ENCODE measurements around the gene WASL. TPM values are rescaled to one million over a fixed set of nuclear protein-coding genes. Genes with fewer than 3 reads are reported as not detected.

The WASL gene
- total RNA-seq, 1 donor from 2014 or later = 36.0 TPM

- FAIRE-seq = no peak
- no peaks in the 10 kb centered on the region for H3K36me3 Mint-ChIP-seq (ENCODE audit: low read depth, unreplicated experiment)
- H3K9me3 ChIP-seq (ENCODE audit: insufficient read depth, low read depth, low read length) = no peaks in the 10 kb centered on the region
- H3K27ac ChIP-seq (ENCODE audit: low read depth, low read length) = no peak overlapping the region
- H3K79me2 ChIP-seq (ENCODE audit: insufficient read depth, low read length) = no peaks in the 10 kb centered on the region
- no peaks in the 10 kb centered on the region for H3K9me3 Mint-ChIP-seq (ENCODE audit: unreplicated experiment)
- no peak overlapping the region for H3K27ac Mint-ChIP-seq (ENCODE audit: unreplicated experiment)
- H3K4me3 ChIP-seq (ENCODE audit: insufficient read depth, low read depth, low read length) = no peak overlapping the region
- H2AFZ ChIP-seq (ENCODE audit: low read depth, low read length) = peak overlapping the region; percentile 35
- no peaks in the 10 kb centered on the region for H3K27me3 ChIP-seq (ENCODE audit: insufficient read depth, low read length)
- H3K4me1 ChIP-seq (ENCODE audit: insufficient read depth, low read length) = no peaks in the 10 kb centered on the region
- no peak overlapping the region for H3K4me3 Mint-ChIP-seq (ENCODE audit: unreplicated experiment)
- H3K4me1 Mint-ChIP-seq (ENCODE audit: low read depth, unreplicated experiment) = peaks cover 6% of the 10 kb centered on the region
- no peaks in the 10 kb centered on the region for H3K27me3 Mint-ChIP-seq (ENCODE audit: low read depth, unreplicated experiment)
- no peaks in the 10 kb centered on the region for H3K36me3 ChIP-seq (ENCODE audit: insufficient read depth, low read length)
- TF ChIP-seq EZH2 (IDR thresholded peaks at IDR 0.05; ENCODE audit: insufficient read depth, low read length) = no peak
- no peak for TF ChIP-seq CTCF (IDR thresholded peaks at IDR 0.05; ENCODE audit: insufficient read depth, low read depth, low read length)
- H3K9ac ChIP-seq (ENCODE audit: low read length) = no peak overlapping the region
- H3K4me2 ChIP-seq (ENCODE audit: low read length) = peak overlapping the region; percentile 47
- H4K20me1 ChIP-seq (ENCODE audit: insufficient read depth, low read length) = no peaks in the 10 kb centered on the region
- DNase-seq (ENCODE audit: low read depth) = peak; percentile 55
Observed at GRCh38 chr7:123769371-123769770, 20.6 kb upstream of the WASL start.

GRCh38 chr7:123768493-123768892, 19.7 kb upstream of the WASL start:
- TF ChIP-seq CTCF (IDR thresholded peaks at IDR 0.05; ENCODE audit: insufficient read depth, low read depth, low read length) = no peak
- no peak for TF ChIP-seq EZH2 (IDR thresholded peaks at IDR 0.05; ENCODE audit: insufficient read depth, low read length)
- no peaks in the 10 kb centered on the region for H3K27me3 Mint-ChIP-seq (ENCODE audit: low read depth, unreplicated experiment)
- no peaks in the 10 kb centered on the region for H3K9me3 ChIP-seq (ENCODE audit: insufficient read depth, low read depth, low read length)
- H2AFZ ChIP-seq (ENCODE audit: low read depth, low read length) = no peak overlapping the region
- H3K27ac Mint-ChIP-seq (ENCODE audit: unreplicated experiment) = no peak overlapping the region
- no peaks in the 10 kb centered on the region for H3K4me1 ChIP-seq (ENCODE audit: insufficient read depth, low read length)
- no peak overlapping the region for H3K4me3 Mint-ChIP-seq (ENCODE audit: unreplicated experiment)
- H3K9me3 Mint-ChIP-seq (ENCODE audit: unreplicated experiment) = no peaks in the 10 kb centered on the region
- no peaks in the 10 kb centered on the region for H3K36me3 ChIP-seq (ENCODE audit: insufficient read depth, low read length)
- peaks cover 6% of the 10 kb centered on the region for H3K4me1 Mint-ChIP-seq (ENCODE audit: low read depth, unreplicated experiment)
- H4K20me1 ChIP-seq (ENCODE audit: insufficient read depth, low read length) = no peaks in the 10 kb centered on the region
- DNase-seq (ENCODE audit: low read depth) (no peak), FAIRE-seq (no peak)
- no peaks in the 10 kb centered on the region for H3K27me3 ChIP-seq (ENCODE audit: insufficient read depth, low read length)
- H3K79me2 ChIP-seq (ENCODE audit: insufficient read depth, low read length) = no peaks in the 10 kb centered on the region
- no peak overlapping the region for H3K4me3 ChIP-seq (ENCODE audit: insufficient read depth, low read depth, low read length)
- no peaks in the 10 kb centered on the region for H3K36me3 Mint-ChIP-seq (ENCODE audit: low read depth, unreplicated experiment)
- no peak overlapping the region for H3K4me2 ChIP-seq (ENCODE audit: low read length)
- no peak overlapping the region for H3K9ac ChIP-seq (ENCODE audit: low read length)
- no peak overlapping the region for H3K27ac ChIP-seq (ENCODE audit: low read depth, low read length)

GRCh38 chr7:123763191-123763661, 14.4 kb upstream of the WASL start:
- Mint-ChIP-seq H3K27ac (ENCODE audit: unreplicated experiment) (no peak overlapping the region), H3K36me3 (ENCODE audit: low read depth, unreplicated experiment) (no peaks in the 10 kb centered on the region), H3K4me1 (ENCODE audit: low read depth, unreplicated experiment) (no peaks in the 10 kb centered on the region), H3K27me3 (ENCODE audit: low read depth, unreplicated experiment) (no peaks in the 10 kb centered on the region), H3K9me3 (ENCODE audit: unreplicated experiment) (peaks cover 8% of the 10 kb centered on the region), H3K4me3 (ENCODE audit: unreplicated experiment) (no peak overlapping the region)
- Histone ChIP-seq H4K20me1 (ENCODE audit: insufficient read depth, low read length) (no peaks in the 10 kb centered on the region), H3K36me3 (ENCODE audit: insufficient read depth, low read length) (no peaks in the 10 kb centered on the region), H3K4me2 (ENCODE audit: low read length) (no peak overlapping the region), H3K79me2 (ENCODE audit: insufficient read depth, low read length) (no peaks in the 10 kb centered on the region), H3K4me3 (ENCODE audit: insufficient read depth, low read depth, low read length) (no peak overlapping the region), H3K27ac (ENCODE audit: low read depth, low read length) (no peak overlapping the region), H3K4me1 (ENCODE audit: insufficient read depth, low read length) (no peaks in the 10 kb centered on the region), H3K27me3 (ENCODE audit: insufficient read depth, low read length) (no peaks in the 10 kb centered on the region), H3K9me3 (ENCODE audit: insufficient read depth, low read depth, low read length) (no peaks in the 10 kb centered on the region), H2AFZ (ENCODE audit: low read depth, low read length) (no peak overlapping the region), H3K9ac (ENCODE audit: low read length) (no peak overlapping the region)
- no peak for FAIRE-seq
- no peak for DNase-seq (ENCODE audit: low read depth)
- TF ChIP-seq CTCF (IDR thresholded peaks at IDR 0.05; ENCODE audit: insufficient read depth, low read depth, low read length) = no peak
- TF ChIP-seq EZH2 (IDR thresholded peaks at IDR 0.05; ENCODE audit: insufficient read depth, low read length) = no peak

Data from astrocyte (in vitro differentiated cells and primary cell).